PC-9 (cell line): Measurements from ENCODE around the gene CDH13. TPM values are rescaled to one million over a fixed set of nuclear protein-coding genes. Genes with fewer than 3 reads are reported as not detected.

Source experiments
- BruUV-seq: library from RNA; stranded (reverse); fragments of 400-500 nt; replicated peaks from 2 replicates; lab custom pipeline; 2021; lab: Mats Ljungman, UMichigan
- CTCF ChIA-PET: fragments of 300-600 bp; sonication (Branson Sonifier 250); formaldehyde crosslinking; loops from one replicate; lab custom pipeline; 2022; ENCODE audit warnings: antibody characterized with exemption; lab: Charles Lee
- POLR2A ChIA-PET: fragments of 300-600 bp; sonication (Branson Sonifier 250); formaldehyde crosslinking; loops from one replicate; lab custom pipeline; 2022; ENCODE audit warnings: antibody characterized with exemption; ENCODE audit not compliant: unreplicated experiment; lab: Charles Lee
- DNase-seq, 2 experiments: peaks; one replicate each; pipeline versions ENCODE4 v3.0.0 to v3.0.0-alpha.2; 2015 to 2022; ENCODE audit warnings: mixed read lengths in 1 of 2
- H2AFZ ChIP-seq: fragments of 200-600 bp; sonication (generic); 2 replicates; pipeline ENCODE4 v1.8.1; 2017; ENCODE audit warnings: antibody characterized with exemption
- H3F3A ChIP-seq: fragments of 200-600 bp; sonication (generic); 2 replicates; pipeline ENCODE4 v1.8.1; 2017; ENCODE audit warnings: antibody characterized with exemption, mild to moderate bottlenecking, low read depth; ENCODE audit not compliant: insufficient read depth
- H3K27ac ChIP-seq: fragments of 200-600 bp; sonication (generic); 2 replicates; pipeline ENCODE4 v1.6.1; 2016; ENCODE audit warnings: mixed run types
- H3K27me3 ChIP-seq: fragments of 200-600 bp; sonication (generic); 2 replicates; pipeline ENCODE4 v1.6.1; 2016; ENCODE audit warnings: low read depth, mixed run types; ENCODE audit not compliant: insufficient read depth
- H3K36me3 ChIP-seq: fragments of 200-600 bp; sonication (generic); 2 replicates; pipeline ENCODE4 v1.6.1; 2016; ENCODE audit warnings: low read depth, mixed run types
- H3K4me1 ChIP-seq: fragments of 200-600 bp; sonication (generic); replicated peaks from 2 replicates; pipeline ENCODE4 v1.6.1; 2016; ENCODE audit warnings: mixed run types; ENCODE audit not compliant: insufficient read depth
- H3K4me2 ChIP-seq: fragments of 200-600 bp; sonication (generic); 2 replicates; pipeline ENCODE4 v1.6.1; 2017; ENCODE audit warnings: mixed run types
- H3K4me3 ChIP-seq: fragments of 200-600 bp; sonication (generic); 2 replicates; pipeline ENCODE4 v1.6.1; 2016; ENCODE audit warnings: mixed run types
- H3K79me2 ChIP-seq: fragments of 200-600 bp; sonication (generic); 2 replicates; pipeline ENCODE4 v1.6.1; 2017; ENCODE audit warnings: low read depth, mixed run types
- H3K9me2 ChIP-seq: fragments of 200-600 bp; sonication (generic); 2 replicates; pipeline ENCODE4 v1.8.1; 2017; ENCODE audit warnings: mild to moderate bottlenecking; ENCODE audit not compliant: insufficient read depth
- H3K9me3 ChIP-seq: fragments of 200-600 bp; sonication (generic); 2 replicates; pipeline ENCODE4 v1.8.1; 2016; ENCODE audit warnings: low read depth; ENCODE audit not compliant: insufficient read depth
- H4K20me1 ChIP-seq: fragments of 200-600 bp; sonication (generic); 2 replicates; pipeline ENCODE4 v1.8.1; 2017; ENCODE audit not compliant: insufficient read depth
- EZH2 ChIP-seq: fragments of 200-600 bp; sonication (generic); IDR thresholded peaks from 2 replicates; pipeline ENCODE4 v1.8.0; 2017; ENCODE audit warnings: antibody characterized with exemption, low read depth
- intact Hi-C: fragments of 100-400 bp; cut with micrococcal nuclease; formaldehyde crosslinking; loops from one replicate; pipeline ENCODE4 v1.10.0; 2022; ENCODE audit not compliant: unreplicated experiment
- total RNA-seq: library from RNA; stranded (reverse); gene quantifications from 2 replicates; pipeline ENCODE4 v1.2.3, GENCODE V29; 2021
- TF ChIP-seq, protein P1 (sequence below): fragments of 200-600 bp; sonication (generic); conservative IDR thresholded peaks from 2 replicates; pipeline ENCODE4 v1.6.1; 2017; ENCODE audit warnings: mixed run types, antibody characterized with exemption, mild to moderate bottlenecking, moderate library complexity

The CDH13 gene
- total RNA-seq, 1 experiment from 2014 or later: 0.24 TPM

DNA sequence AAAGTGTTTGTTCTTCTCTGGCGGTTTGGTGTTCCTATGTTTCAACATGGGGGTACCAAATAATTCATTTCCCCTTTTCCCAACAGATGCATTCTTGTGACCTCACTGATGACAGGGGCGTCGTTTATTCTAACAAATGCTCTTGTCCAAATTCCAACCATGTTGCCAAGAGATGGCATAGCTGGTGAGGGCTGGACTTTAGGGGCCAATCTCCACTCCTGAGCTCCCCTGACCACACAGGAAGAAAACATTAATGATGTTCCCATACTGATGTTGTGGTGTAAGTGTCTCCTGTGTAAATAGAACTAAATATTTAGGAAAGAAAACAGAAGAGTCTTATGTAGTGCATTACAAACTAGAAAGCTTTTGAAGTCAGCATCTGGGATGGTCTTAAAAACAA, 431.6 kb downstream of the CDH13 start:
- BruUV-seq: no TSS peak
- H3K9me3 ChIP-seq: no peaks in the 10 kb centered on the region
- H3K4me2 ChIP-seq: no peak overlapping the region
- ChIA-PET POLR2A (no interaction called here), CTCF (no interaction called here)
- no peaks in the 10 kb centered on the region for H3K9me2 ChIP-seq
- no peaks in the 10 kb centered on the region for H3K36me3 ChIP-seq
- no peak for DNase-seq
- H3K4me1 ChIP-seq: no peaks in the 10 kb centered on the region
- no peaks in the 10 kb centered on the region for H3F3A ChIP-seq
- no peak overlapping the region for H3K4me3 ChIP-seq
- H3K79me2 ChIP-seq: no peaks in the 10 kb centered on the region
- H3K27ac ChIP-seq: no peak overlapping the region
- peaks cover 23% of the 10 kb centered on the region for H3K27me3 ChIP-seq
- no peak overlapping the region for H2AFZ ChIP-seq
- no peaks in the 10 kb centered on the region for H4K20me1 ChIP-seq
- intact Hi-C loops: no loop called here
- TF ChIP-seq EZH2: no peak
- TF ChIP-seq, protein P1, sequence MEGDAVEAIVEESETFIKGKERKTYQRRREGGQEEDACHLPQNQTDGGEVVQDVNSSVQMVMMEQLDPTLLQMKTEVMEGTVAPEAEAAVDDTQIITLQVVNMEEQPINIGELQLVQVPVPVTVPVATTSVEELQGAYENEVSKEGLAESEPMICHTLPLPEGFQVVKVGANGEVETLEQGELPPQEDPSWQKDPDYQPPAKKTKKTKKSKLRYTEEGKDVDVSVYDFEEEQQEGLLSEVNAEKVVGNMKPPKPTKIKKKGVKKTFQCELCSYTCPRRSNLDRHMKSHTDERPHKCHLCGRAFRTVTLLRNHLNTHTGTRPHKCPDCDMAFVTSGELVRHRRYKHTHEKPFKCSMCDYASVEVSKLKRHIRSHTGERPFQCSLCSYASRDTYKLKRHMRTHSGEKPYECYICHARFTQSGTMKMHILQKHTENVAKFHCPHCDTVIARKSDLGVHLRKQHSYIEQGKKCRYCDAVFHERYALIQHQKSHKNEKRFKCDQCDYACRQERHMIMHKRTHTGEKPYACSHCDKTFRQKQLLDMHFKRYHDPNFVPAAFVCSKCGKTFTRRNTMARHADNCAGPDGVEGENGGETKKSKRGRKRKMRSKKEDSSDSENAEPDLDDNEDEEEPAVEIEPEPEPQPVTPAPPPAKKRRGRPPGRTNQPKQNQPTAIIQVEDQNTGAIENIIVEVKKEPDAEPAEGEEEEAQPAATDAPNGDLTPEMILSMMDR: no peak

DNA sequence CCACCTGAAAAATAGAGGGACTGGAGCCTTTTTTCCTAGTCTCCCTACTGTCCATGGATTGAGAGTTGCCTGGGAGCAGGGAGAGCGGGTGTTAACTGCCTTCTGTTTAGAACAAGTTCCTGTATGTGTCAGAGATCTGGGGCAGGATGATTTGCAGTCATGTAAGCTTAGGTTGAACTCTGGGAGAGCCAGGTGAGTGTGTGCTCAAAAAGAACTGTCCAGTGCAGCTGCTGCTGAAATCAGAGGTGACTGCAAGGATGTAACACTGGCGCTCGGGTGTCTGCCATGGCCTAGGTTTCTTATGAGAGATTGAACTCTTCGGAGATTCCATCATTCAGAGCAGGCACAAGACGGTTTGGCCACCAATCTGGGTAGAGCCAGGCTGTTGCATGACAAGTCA, 432.5 kb downstream of the CDH13 start:
- Histone ChIP-seq H3K36me3 (no peaks in the 10 kb centered on the region), H2AFZ (no peak overlapping the region), H4K20me1 (no peaks in the 10 kb centered on the region), H3K79me2 (no peaks in the 10 kb centered on the region), H3K27ac (no peak overlapping the region), H3K4me3 (no peak overlapping the region), H3K4me2 (no peak overlapping the region), H3F3A (no peaks in the 10 kb centered on the region), H3K9me2 (no peaks in the 10 kb centered on the region), H3K9me3 (no peaks in the 10 kb centered on the region), H3K27me3 (peaks cover 23% of the 10 kb centered on the region), H3K4me1 (no peaks in the 10 kb centered on the region)
- ChIA-PET POLR2A (no interaction called here), CTCF (no interaction called here)
- no peak for DNase-seq
- TF ChIP-seq EZH2: no peak
- TF ChIP-seq, protein P1: no peak
- no TSS peak for BruUV-seq
- intact Hi-C loops: no loop called here

DNA sequence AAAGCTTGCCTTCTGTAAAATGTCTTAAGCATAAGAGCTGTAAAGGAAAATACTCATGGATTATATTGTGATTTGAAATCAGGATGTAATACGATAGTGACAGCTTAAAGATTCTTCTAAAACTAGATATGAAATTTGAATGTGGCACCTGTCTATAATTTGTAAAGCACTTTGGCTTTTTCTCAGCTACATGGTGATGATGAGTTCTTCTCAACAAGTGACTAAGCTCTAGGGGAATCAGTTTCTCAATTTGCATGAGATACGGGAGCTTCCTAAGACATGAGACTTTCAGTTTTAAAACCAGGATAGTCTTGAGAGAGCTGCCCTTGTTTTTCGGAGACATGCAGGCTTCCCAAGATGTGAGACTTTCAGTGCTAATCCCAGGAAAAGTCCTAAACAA, 439.2 kb downstream of the CDH13 start:
- Histone ChIP-seq H3K27me3 (no peaks in the 10 kb centered on the region), H2AFZ (no peak overlapping the region), H3K4me3 (no peak overlapping the region), H3F3A (no peaks in the 10 kb centered on the region), H3K79me2 (no peaks in the 10 kb centered on the region), H3K4me1 (no peaks in the 10 kb centered on the region), H3K36me3 (no peaks in the 10 kb centered on the region), H3K4me2 (no peak overlapping the region), H3K27ac (no peak overlapping the region), H3K9me3 (no peaks in the 10 kb centered on the region), H3K9me2 (no peaks in the 10 kb centered on the region), H4K20me1 (no peaks in the 10 kb centered on the region)
- DNase-seq: no peak
- POLR2A ChIA-PET: interaction anchor here (0.6 kb wide), 1 partner anchor 8 kb away, joined by 3 read pairs; no protein-coding TSS in a partner anchor
- no peak for TF ChIP-seq EZH2
- TF ChIP-seq, protein P1: no peak
- CTCF ChIA-PET: no interaction called here
- BruUV-seq: no TSS peak
- intact Hi-C loops: no loop called here
